Natural killer cell (primary cell): ENCODE data around the gene CREB1. TPM values are rescaled to one million over a fixed set of nuclear protein-coding genes. Genes with fewer than 3 reads are reported as not detected.
"Not testable (repeated sequence)": the region's sequence is repeated elsewhere in the genome, so short reads cannot be mapped to it uniquely, and the experiment has no call there.

Experiments
- ATAC-seq, 3 donors: fragments of 150-1000 bp in 2 of 3; fragments of 200-7000 bp in 1 of 3; cut with Tn5 transposase; 1 replicate in 1 of 3; 2 replicates in 2 of 3; pipeline ENCODE4 v1.10.0; 2021; ENCODE audit warnings: mild to moderate bottlenecking in 2 of 3, moderate library complexity in 2 of 3
- DNase-seq, 2 donors: peaks; one replicate each; pipeline versions ENCODE4 v3.0.0 to v3.0.0-alpha.2; 2013 to 2021; ENCODE audit warnings: mixed read lengths in 1 of 2
- H3K27ac ChIP-seq: one replicate; pipeline ENCODE4 v1.5.1; 2013; ENCODE audit warnings: mild to moderate bottlenecking, low read length
- H3K27me3 ChIP-seq: one replicate; pipeline ENCODE4 v1.6.1; 2013; ENCODE audit warnings: low read length; ENCODE audit not compliant: control insufficient read depth, insufficient read depth
- H3K36me3 ChIP-seq: one replicate; pipeline ENCODE4 v1.6.1; 2013; ENCODE audit warnings: low read length; ENCODE audit not compliant: control insufficient read depth, insufficient read depth
- H3K4me1 ChIP-seq: one replicate; pipeline ENCODE4 v1.6.1; 2013; ENCODE audit warnings: low read length; ENCODE audit not compliant: control insufficient read depth, insufficient read depth
- H3K4me3 ChIP-seq: one replicate; pipeline ENCODE4 v1.5.1; 2013; ENCODE audit warnings: low read length
- H3K9me3 ChIP-seq: one replicate; pipeline ENCODE4 v1.6.1; 2013; ENCODE audit warnings: low read length; ENCODE audit not compliant: control insufficient read depth, insufficient read depth
- H3K27ac Mint-ChIP-seq, 2 donors: one replicate each; pipeline ENCODE4 v1.8.0; 2022; ENCODE audit warnings: mild to moderate bottlenecking in 2 of 2, mixed read lengths in 2 of 2, moderate library complexity in 1 of 2
- H3K27me3 Mint-ChIP-seq, 2 donors: one replicate each; pipeline ENCODE4 v1.8.0; 2022; ENCODE audit warnings: low read depth in 2 of 2, mixed read lengths in 2 of 2
- H3K36me3 Mint-ChIP-seq: one replicate; pipeline ENCODE4 v1.8.0; 2022; ENCODE audit warnings: mixed read lengths
- H3K4me1 Mint-ChIP-seq, 2 donors: one replicate each; pipeline ENCODE4 v1.8.0; 2022; ENCODE audit warnings: mixed read lengths in 2 of 2
- H3K4me3 Mint-ChIP-seq: one replicate; pipeline ENCODE4 v1.8.0; 2022; ENCODE audit warnings: mild to moderate bottlenecking, moderate library complexity, mixed read lengths
- H3K9me3 Mint-ChIP-seq, 2 donors: one replicate each; pipeline ENCODE4 v1.8.0; 2022; ENCODE audit warnings: mixed read lengths in 2 of 2
- WGBS: methylation state at CpG from one replicate; pipeline ENCODE4 v1.1.7; 2013; ENCODE audit warnings: missing lambda C conversion rate; ENCODE audit not compliant: insufficient coverage; 5-methylcytosine and 5-hydroxymethylcytosine counted together
- intact Hi-C: fragments of 100-400 bp; cut with micrococcal nuclease; formaldehyde crosslinking; loops from one replicate; pipeline ENCODE4 v1.14.2; 2022
- total RNA-seq, 4 donors: library from RNA; stranded (reverse); fragments of 120-200 nt in 1 of 4; gene quantifications; one replicate each; pipeline versions ENCODE4 v1.2.3 to v1.2.4, GENCODE V29; 2013 to 2022
- TF ChIP-seq, protein P1 (sequence below): fragments of 200-600 bp; IDR thresholded peaks from one replicate; pipeline ENCODE4 v1.8.0; 2022; ENCODE audit warnings: antibody characterized with exemption

The CREB1 gene
- total RNA-seq, 3 donors from 2014 or later (not counting 1 experiment from before 2014, with no cell fraction given) = 88.1 to 107 (median 106) TPM

DNA sequence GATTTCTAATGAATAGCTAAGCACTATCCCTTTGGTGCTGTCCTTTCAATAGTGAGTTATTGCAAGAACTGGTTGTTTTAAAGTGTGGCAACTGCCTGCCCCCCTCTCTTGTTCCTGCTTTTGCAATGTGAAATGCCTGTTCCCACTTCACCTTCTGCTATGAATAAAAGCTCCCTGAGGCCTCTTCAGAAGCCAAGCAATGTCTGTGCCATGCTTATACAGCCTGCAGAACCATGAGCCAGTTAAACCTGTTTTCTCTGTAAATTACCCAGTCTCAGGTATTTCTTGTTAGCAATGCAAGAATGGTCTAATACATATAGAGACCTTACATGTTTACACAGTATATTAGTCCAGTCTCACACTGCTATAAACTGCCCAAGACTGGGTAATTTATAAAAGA lies 110.4 kb downstream of the CREB1 start:
- H3K36me3 ChIP-seq = no peaks in the 10 kb centered on the region
- Mint-ChIP-seq H3K36me3 (no peaks in the 10 kb centered on the region), H3K9me3 (no peaks in the 10 kb centered on the region), H3K27me3 (no peaks in the 10 kb centered on the region), H3K4me1 (no peaks in the 10 kb centered on the region), H3K4me3 (no peak overlapping the region), H3K27ac (no peak overlapping the region)
- TF ChIP-seq, protein P1, sequence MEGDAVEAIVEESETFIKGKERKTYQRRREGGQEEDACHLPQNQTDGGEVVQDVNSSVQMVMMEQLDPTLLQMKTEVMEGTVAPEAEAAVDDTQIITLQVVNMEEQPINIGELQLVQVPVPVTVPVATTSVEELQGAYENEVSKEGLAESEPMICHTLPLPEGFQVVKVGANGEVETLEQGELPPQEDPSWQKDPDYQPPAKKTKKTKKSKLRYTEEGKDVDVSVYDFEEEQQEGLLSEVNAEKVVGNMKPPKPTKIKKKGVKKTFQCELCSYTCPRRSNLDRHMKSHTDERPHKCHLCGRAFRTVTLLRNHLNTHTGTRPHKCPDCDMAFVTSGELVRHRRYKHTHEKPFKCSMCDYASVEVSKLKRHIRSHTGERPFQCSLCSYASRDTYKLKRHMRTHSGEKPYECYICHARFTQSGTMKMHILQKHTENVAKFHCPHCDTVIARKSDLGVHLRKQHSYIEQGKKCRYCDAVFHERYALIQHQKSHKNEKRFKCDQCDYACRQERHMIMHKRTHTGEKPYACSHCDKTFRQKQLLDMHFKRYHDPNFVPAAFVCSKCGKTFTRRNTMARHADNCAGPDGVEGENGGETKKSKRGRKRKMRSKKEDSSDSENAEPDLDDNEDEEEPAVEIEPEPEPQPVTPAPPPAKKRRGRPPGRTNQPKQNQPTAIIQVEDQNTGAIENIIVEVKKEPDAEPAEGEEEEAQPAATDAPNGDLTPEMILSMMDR = no peak
- no peak for DNase-seq
- peaks cover 2% of the 10 kb centered on the region for H3K4me1 ChIP-seq
- peaks cover 4% of the 10 kb centered on the region for H3K9me3 ChIP-seq
- H3K4me3 ChIP-seq = no peak overlapping the region
- H3K27me3 ChIP-seq = no peaks in the 10 kb centered on the region
- no peak overlapping the region for H3K27ac ChIP-seq
- intact Hi-C loops = no loop called here
- no peak for ATAC-seq

DNA sequence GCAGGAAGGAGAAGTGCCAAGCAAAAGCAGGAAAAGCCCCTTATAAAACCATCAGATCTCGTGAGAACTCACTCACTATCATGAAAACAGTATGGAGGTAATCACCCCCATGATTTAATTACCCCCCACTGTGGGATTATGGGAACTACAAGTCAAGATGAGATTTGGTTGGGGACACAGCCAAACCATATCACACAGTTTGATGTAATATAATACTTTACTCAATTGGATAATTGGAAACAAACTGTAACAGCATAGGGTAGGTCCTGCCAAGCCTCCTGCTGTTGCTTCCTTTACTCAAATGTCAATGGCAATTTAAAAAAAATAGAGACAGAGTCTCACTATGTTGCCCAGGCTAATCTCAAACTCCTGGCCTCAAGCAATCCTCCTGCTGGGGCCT lies 110.9 kb downstream of the CREB1 start:
- Histone ChIP-seq H3K4me3 (no peak overlapping the region), H3K9me3 (peaks cover 4% of the 10 kb centered on the region), H3K36me3 (no peaks in the 10 kb centered on the region), H3K27me3 (no peaks in the 10 kb centered on the region), H3K4me1 (peaks cover 2% of the 10 kb centered on the region), H3K27ac (no peak overlapping the region)
- Mint-ChIP-seq H3K4me1 (no peaks in the 10 kb centered on the region), H3K27ac (no peak overlapping the region), H3K36me3 (no peaks in the 10 kb centered on the region), H3K9me3 (no peaks in the 10 kb centered on the region), H3K27me3 (no peaks in the 10 kb centered on the region), H3K4me3 (no peak overlapping the region)
- ATAC-seq (no peak), DNase-seq (no peak)
- WGBS = no CpG with 5 or more reads among the region's 1 CpG
- intact Hi-C loops = no loop called here
- TF ChIP-seq, protein P1 = no peak

DNA sequence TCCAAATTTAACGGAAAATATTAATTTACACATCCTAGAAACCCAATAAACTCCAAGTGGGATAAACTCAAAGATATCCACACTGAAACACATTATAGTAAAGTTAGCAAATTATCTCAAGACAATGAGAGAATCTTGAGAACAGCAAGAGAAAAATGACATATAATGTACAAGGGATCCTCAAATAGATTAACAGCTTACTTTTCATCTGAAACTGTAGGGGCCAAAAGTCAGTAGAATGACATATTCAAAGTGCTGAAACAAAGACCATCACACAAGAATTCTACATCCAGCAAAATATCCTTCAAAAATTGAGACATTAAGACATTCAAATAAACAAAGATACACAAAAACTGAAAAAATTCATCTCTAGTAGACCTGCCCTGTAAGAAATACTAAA lies 114.1 kb downstream of the CREB1 start:
- H3K36me3 ChIP-seq = no peaks in the 10 kb centered on the region
- Mint-ChIP-seq H3K9me3 (no peaks in the 10 kb centered on the region), H3K36me3 (no peaks in the 10 kb centered on the region), H3K4me1 (no peaks in the 10 kb centered on the region), H3K27ac (no peak overlapping the region), H3K27me3 (no peaks in the 10 kb centered on the region), H3K4me3 (no peak overlapping the region)
- H3K4me3 ChIP-seq = no peak overlapping the region
- intact Hi-C loops = no loop called here
- H3K27ac ChIP-seq = no peak overlapping the region
- no CpG with 5 or more reads among the region's 1 CpG for WGBS
- peaks cover 4% of the 10 kb centered on the region for H3K9me3 ChIP-seq
- ATAC-seq (no peak), DNase-seq (no peak)
- H3K27me3 ChIP-seq = no peaks in the 10 kb centered on the region
- H3K4me1 ChIP-seq = no peaks in the 10 kb centered on the region
- TF ChIP-seq, protein P1 = no peak

DNA sequence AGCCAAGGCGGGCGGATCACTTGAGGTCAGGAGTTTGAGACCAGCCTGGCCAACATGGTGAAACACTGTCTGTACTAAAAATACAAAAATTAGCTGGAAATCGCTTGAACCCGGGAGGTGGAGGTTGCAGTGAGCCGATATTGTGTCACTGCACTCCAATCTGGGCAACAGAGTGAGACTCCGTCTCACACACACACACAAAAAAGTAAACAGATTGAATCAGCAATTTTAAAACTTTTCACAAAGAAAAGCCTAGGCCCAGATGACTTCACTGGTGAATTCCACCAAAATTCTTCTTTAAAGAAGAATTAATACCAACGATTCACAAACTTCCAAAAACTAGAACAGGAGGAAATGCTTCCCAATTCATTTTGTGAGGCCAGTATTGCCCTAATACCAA lies 116.8 kb downstream of the CREB1 start:
- H3K27ac Mint-ChIP-seq, H3K36me3 ChIP-seq, H3K4me1 ChIP-seq, H3K9me3 Mint-ChIP-seq, H3K4me3 ChIP-seq, ATAC-seq, H3K9me3 ChIP-seq, H3K4me3 Mint-ChIP-seq, H3K27me3 Mint-ChIP-seq, H3K4me1 Mint-ChIP-seq, DNase-seq, H3K27me3 ChIP-seq, intact Hi-C loops, H3K36me3 Mint-ChIP-seq, H3K27ac ChIP-seq: not testable (repeated sequence)
- WGBS = 94% methylated on average over 7 of the region's 7 CpGs

Other genes starting within 250 kb of the CREB1 start
- gene METTL21A, start 95.4 kb downstream of the CREB1 start, total RNA-seq = 10 to 100 TPM; 10.1 to 11.5 (median 11.0) TPM
- 10 to 100 TPM in 2 of 3 donors, 1 to 10 TPM in 1; 7.9 to 11.7 (median 10.2) TPM for gene CCNYL1, start 181.7 kb downstream of the CREB1 start, total RNA-seq
- gene FZD5, start 239.9 kb downstream of the CREB1 start, total RNA-seq = 1 to 10 TPM in 1 of 3 donors, under 1 TPM in 2; 0.38 to 1.0 (median 0.42) TPM